CD4-positive, alpha-beta T cell (primary cell): ENCODE results near the gene CERS6. TPM values are rescaled to one million over a fixed set of nuclear protein-coding genes. Genes with fewer than 3 reads are reported as not detected.

Source experiments
- ATAC-seq: fragments of 200-7000 bp; cut with Tn5 transposase; one replicate; pipeline ENCODE4 v1.10.0; 2022; ENCODE audit warnings: mild to moderate bottlenecking; ENCODE audit not compliant: poor library complexity
- CTCF ChIA-PET: fragments of 350-600 bp; sonication (Branson Sonifier 250); formaldehyde crosslinking; loops from one replicate; lab custom pipeline; 2021; ENCODE audit warnings: antibody characterized with exemption, inconsistent platforms; lab: Charles Lee
- POLR2A ChIA-PET: fragments of 350-600 bp; sonication (Branson Sonifier 250); formaldehyde crosslinking; loops from one replicate; lab custom pipeline; 2021; ENCODE audit warnings: antibody characterized with exemption, inconsistent platforms; lab: Charles Lee
- DNase-seq, 14 experiments: peaks; one replicate each; pipeline ENCODE4 v3.0.0-alpha.2; 2013 to 2020; ENCODE audit warnings: mixed read lengths in 2 of 14
- H3K27ac ChIP-seq, 2 donors: one replicate each; pipeline versions ENCODE4 v1.5.1 to v1.7.0; 2013; ENCODE audit warnings: low read length in 2 of 2, low read depth in 1 of 2, mild to moderate bottlenecking in 1 of 2
- H3K27me3 ChIP-seq, 2 experiments: 1 replicate in 1 of 2; 2 replicates in 1 of 2; pipeline versions ENCODE4 v1.6.1 to v1.7.0; 2013; ENCODE audit warnings: low read length in 2 of 2, control low read depth in 1 of 2, mild to moderate bottlenecking in 1 of 2, moderate library complexity in 1 of 2; ENCODE audit not compliant: insufficient read depth in 2 of 2, control insufficient read depth in 1 of 2
- H3K36me3 ChIP-seq: one replicate; pipeline ENCODE4 v1.6.1; 2013; ENCODE audit warnings: low read length, control low read depth; ENCODE audit not compliant: insufficient read depth
- H3K4me1 ChIP-seq: one replicate; pipeline ENCODE4 v1.6.1; 2013; ENCODE audit warnings: low read length, control low read depth; ENCODE audit not compliant: insufficient read depth
- H3K4me3 ChIP-seq: one replicate; pipeline ENCODE4 v1.5.1; 2013; ENCODE audit warnings: mild to moderate bottlenecking, low read length, moderate library complexity
- H3K9me3 ChIP-seq, 2 experiments: 1 replicate in 1 of 2; 2 replicates in 1 of 2; pipeline versions ENCODE4 v1.6.1 to v1.7.0; 2013; ENCODE audit warnings: low read length in 2 of 2, mild to moderate bottlenecking in 2 of 2, control low read depth in 1 of 2, moderate library complexity in 1 of 2; ENCODE audit not compliant: control insufficient read depth in 1 of 2, insufficient read depth in 1 of 2
- H3K27ac Mint-ChIP-seq: one replicate; pipeline ENCODE4 v1.8.0; 2020; ENCODE audit warnings: mixed read lengths
- H3K27me3 Mint-ChIP-seq: one replicate; pipeline ENCODE4 v1.8.0; 2021; ENCODE audit warnings: mixed read lengths
- H3K36me3 Mint-ChIP-seq: one replicate; pipeline ENCODE4 v1.8.0; 2021; ENCODE audit warnings: low read depth, mixed read lengths
- H3K4me1 Mint-ChIP-seq: one replicate; pipeline ENCODE4 v1.8.0; 2021; ENCODE audit warnings: low read depth, mixed read lengths
- H3K4me3 Mint-ChIP-seq: one replicate; pipeline ENCODE4 v1.8.0; 2020; ENCODE audit warnings: mild to moderate bottlenecking, mixed read lengths
- H3K9me3 Mint-ChIP-seq: one replicate; pipeline ENCODE4 v1.8.0; 2020; ENCODE audit warnings: mixed read lengths
- CTCF ChIP-seq: fragments of 200-600 bp; IDR thresholded peaks from one replicate; pipeline ENCODE4 v1.8.0; 2022; ENCODE audit warnings: antibody characterized with exemption, mild to moderate bottlenecking
- intact Hi-C, 2 experiments: fragments of 100-400 bp; cut with DNase I in 1 of 2; cut with micrococcal nuclease in 1 of 2; formaldehyde crosslinking; loops; one replicate each; pipeline versions ENCODE4 v1.15.1 to v1.9.0; 2023 to 2025; cut with DNase I, micrococcal nuclease
- total RNA-seq, 174 experiments: library from RNA in 2 of 174; stranded (reverse) in 2 of 174; gene quantifications; one replicate each; pipeline ENCODE4 v1.2.3 and lab custom pipeline; 2021 to 2026

CERS6 gene
- total RNA-seq, 2 experiments from 2014 or later: 16.9 to 17.9 TPM

GRCh38 chr2:168784993-168785392 lies 328.9 kb downstream of the CERS6 start:
- Mint-ChIP-seq H3K9me3 (no peaks in the 10 kb centered on the region), H3K4me1 (no peaks in the 10 kb centered on the region), H3K27ac (no peak overlapping the region), H3K4me3 (no peak overlapping the region), H3K27me3 (no peaks in the 10 kb centered on the region), H3K36me3 (no peaks in the 10 kb centered on the region)
- no peaks in the 10 kb centered on the region for H3K27me3 ChIP-seq
- POLR2A ChIA-PET: no interaction called here
- no peaks in the 10 kb centered on the region for H3K36me3 ChIP-seq
- no peak overlapping the region for H3K27ac ChIP-seq
- H3K4me3 ChIP-seq: no peak overlapping the region
- no peak for ATAC-seq
- H3K9me3 ChIP-seq: no peaks in the 10 kb centered on the region
- H3K4me1 ChIP-seq: no peaks in the 10 kb centered on the region
- no peak for DNase-seq
- CTCF ChIA-PET: no interaction called here
- intact Hi-C loops: no loop called here
- no peak for TF ChIP-seq CTCF

GRCh38 chr2:168787098-168787781 lies 331.2 kb downstream of the CERS6 start:
- Mint-ChIP-seq H3K9me3 (no peaks in the 10 kb centered on the region), H3K27me3 (no peaks in the 10 kb centered on the region), H3K4me1 (no peaks in the 10 kb centered on the region), H3K36me3 (no peaks in the 10 kb centered on the region), H3K4me3 (no peak overlapping the region), H3K27ac (no peak overlapping the region)
- TF ChIP-seq CTCF: no peak
- Histone ChIP-seq H3K27ac (no peak overlapping the region), H3K36me3 (no peaks in the 10 kb centered on the region), H3K4me1 (no peaks in the 10 kb centered on the region), H3K9me3 (no peaks in the 10 kb centered on the region), H3K27me3 (no peaks in the 10 kb centered on the region), H3K4me3 (no peak overlapping the region)
- ChIA-PET POLR2A (no interaction called here), CTCF (no interaction called here)
- intact Hi-C loops: no loop called here
- no peak for DNase-seq
- ATAC-seq: no peak

- POLR2A ChIA-PET: no interaction called here
Measured at GRCh38 chr2:168787782-168788376, 331.8 kb downstream of the CERS6 start.

More at GRCh38 chr2:168787782-168788376, 331.8 kb downstream of the CERS6 start:
- H3K36me3 Mint-ChIP-seq: no peaks in the 10 kb centered on the region
- Histone ChIP-seq H3K9me3 (no peaks in the 10 kb centered on the region), H3K36me3 (no peaks in the 10 kb centered on the region), H3K4me1 (no peaks in the 10 kb centered on the region), H3K27me3 (no peaks in the 10 kb centered on the region), H3K4me3 (no peak overlapping the region), H3K27ac (no peak overlapping the region)
- no peaks in the 10 kb centered on the region for H3K4me1 Mint-ChIP-seq
- DNase-seq: no peak
- ATAC-seq: no peak
- intact Hi-C loops: no loop called here
- H3K27me3 Mint-ChIP-seq: no peaks in the 10 kb centered on the region
- TF ChIP-seq CTCF: no peak
- H3K9me3 Mint-ChIP-seq: no peaks in the 10 kb centered on the region
- no peak overlapping the region for H3K4me3 Mint-ChIP-seq
- H3K27ac Mint-ChIP-seq: no peak overlapping the region
- CTCF ChIA-PET: no interaction called here
